SKM-1 (cell line): Measurements from ENCODE around the gene GALNT9.

Experiments used
- DNase-seq: peaks from one replicate; lab custom pipeline; 2025; ENCODE audit not compliant: unreplicated experiment; lab: John Stamatoyannopoulos, UW

Gene GALNT9

DNA sequence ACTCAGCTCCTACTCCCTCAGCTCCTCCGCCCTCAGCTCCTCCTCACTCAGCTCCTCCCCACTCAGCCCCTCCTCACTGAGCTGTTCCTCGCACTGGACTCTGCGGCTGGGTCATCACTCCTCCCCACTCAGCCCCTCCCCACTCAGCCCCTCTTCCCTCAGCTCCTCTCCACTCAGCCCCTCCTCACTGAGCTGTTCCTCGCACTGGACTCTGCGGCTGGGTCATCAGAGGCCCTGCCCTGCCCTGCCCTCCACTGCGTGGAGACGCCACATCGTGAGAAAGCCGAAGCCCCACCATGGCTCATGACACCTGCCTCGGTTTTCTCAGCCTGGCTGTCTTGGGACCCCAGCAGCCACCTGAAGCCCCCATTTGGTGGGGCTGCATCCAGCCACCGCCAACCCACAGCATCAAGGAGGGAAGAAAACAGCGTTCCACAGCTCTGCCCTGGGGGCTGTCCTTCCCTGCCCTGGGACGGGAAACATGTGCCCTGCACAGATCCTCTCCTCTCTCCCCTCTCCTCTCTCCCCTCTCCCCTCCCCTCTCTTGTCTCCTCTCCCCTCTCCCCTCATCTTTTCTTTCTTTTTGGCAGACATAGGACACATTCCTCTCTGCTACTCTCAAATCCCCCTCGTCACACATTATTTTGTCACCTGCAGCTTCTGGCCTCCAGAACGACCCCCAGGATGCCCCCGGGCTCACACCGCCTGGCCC lies 167.4 kb downstream of the GALNT9 start:
- no peak for DNase-seq

DNA sequence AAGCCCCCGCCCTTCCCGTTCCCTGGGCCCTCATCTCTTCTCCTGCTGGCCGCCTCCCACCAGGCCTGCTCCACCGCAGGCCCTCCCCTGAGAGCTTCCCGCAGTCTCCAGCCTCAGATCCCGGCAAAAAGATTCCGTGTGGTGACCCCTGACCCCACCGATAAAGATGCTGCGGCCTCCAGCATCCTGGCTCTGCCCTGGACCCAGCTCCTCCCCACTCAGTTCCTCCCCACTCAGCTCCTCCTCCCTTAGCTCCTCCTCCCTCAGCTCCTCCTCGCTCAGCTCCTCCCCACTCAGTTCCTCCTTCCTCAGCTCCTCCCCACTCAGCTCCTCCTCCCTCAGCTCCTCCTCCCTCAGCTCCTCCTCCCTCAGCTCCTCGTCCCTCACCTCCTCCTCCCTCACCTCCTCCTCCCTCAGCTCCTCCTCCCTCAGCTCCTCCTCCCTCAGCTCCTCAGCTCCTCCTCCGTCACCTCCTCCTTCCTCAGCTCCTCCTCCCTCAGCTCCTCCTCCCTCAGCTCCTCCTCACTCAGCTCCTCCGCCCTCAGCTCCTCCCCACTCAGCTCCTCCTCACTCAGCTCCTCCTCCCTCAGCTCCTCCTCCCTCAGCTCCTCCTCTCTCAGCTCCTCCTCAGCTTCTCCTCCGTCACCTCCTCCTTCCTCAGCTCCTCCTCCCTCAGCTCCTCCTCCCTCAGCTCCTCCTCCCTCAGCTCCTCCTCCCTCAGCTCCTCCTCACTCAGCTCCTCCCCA lies 168.2 kb downstream of the GALNT9 start:
- no peak for DNase-seq

DNA sequence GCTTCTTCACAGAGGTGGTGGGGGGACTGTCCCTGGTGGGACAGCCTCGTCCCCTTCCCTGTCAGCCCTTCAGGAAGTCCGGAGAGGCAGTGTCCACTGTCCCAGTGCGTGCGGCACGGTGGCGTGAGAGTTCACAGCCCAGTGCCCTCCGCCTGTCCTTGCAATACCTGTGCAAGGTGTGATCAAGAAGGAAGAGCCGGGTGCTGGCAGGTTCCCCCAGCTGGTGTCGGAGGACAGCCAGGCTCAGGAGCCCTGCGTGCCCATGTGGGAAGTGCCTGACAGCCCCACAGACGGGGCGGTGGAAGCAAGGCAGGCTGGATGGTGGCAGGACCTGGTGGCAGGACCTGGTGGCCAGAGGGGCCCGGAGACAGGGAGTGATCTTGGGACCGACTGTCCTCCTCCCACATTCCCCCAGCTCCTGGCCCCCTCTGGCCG lies 168.8 kb downstream of the GALNT9 start:
- DNase-seq: no peak

DNA sequence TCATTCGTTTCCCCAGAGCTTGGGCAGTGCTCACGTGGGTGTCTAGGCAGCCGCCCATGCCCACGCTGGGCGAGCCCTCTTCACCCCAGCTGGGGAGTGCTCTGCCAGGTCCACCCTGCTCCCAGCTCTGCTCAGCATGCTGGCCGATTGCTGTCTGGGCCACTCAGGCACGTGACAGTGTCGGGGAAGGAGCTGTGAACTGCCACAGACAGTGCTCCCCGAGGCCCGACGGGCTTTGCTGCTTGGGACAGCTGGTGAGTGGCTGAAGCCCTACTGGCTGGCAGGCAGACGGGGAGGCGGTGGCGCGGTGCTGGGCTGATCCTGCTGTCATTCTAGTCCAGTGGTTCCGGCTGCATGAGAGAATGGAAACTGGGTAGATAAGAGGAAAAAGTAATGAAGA lies 169.4 kb downstream of the GALNT9 start:
- DNase-seq: no peak

DNA sequence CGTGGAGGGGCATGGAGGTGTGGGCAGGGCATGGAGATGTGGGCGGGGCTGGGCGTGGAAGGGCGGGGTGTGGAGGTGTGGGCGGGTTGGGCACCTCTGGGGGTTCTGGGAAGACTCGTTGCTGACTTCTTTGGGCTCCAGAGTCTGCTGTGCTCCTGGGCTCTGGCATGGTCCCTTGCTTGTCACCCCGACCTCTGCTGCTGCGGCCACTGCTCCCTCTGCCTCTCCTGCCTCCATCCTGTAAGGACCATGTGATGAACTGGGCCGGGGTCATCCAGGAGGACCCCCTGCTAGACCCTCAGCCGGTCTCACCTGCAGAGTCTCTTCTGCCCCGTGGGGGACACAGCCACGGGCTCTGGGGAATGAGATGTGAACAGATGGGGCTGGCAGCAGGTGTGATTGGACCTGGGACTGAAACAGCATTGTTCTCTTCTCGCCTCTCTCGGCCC lies 169.8 kb downstream of the GALNT9 start:
- DNase-seq: no peak

DNA sequence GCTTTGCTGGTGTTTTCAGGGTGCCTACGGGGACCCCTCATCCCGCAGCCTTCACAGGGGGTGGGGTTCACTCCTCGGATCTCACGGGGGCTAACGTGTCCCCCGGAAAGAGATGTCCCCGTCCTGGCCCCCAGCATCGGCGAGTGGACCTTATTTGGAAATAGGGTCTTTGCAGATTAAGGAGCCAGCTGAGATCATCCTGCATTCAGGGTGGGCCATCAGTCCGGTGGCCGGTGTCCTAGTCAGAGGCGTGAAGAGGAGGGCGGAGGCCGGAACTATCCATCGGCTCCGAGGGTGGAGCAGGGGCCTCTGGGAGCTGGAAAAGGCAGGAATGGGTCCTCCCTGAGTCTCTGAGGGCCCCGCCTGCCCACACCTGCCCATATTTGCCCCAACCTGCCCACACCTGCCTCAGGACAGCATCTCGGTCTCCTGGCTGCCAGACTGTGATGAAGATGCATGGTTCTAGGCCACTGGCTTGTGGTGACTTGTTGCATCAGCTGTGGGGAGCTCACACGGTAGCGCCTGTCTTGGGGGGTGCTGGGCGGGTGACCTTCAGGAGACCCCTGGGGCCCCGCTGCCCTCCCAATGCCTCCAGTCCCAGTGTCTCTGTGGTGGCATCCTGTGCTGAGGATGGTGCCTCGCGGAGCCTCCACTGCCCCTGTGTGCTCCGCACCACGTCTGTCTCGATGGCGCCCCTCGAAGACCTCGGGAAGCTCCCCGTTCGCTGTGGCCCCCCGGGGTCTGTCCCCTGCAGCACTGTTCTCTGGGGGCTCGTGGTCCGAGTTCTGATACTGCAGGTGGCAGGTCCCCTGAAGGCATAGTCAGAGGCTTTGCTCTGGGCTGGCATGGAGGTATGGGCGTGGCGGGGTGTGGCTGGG lies 170.5 kb downstream of the GALNT9 start:
- no peak for DNase-seq

DNA sequence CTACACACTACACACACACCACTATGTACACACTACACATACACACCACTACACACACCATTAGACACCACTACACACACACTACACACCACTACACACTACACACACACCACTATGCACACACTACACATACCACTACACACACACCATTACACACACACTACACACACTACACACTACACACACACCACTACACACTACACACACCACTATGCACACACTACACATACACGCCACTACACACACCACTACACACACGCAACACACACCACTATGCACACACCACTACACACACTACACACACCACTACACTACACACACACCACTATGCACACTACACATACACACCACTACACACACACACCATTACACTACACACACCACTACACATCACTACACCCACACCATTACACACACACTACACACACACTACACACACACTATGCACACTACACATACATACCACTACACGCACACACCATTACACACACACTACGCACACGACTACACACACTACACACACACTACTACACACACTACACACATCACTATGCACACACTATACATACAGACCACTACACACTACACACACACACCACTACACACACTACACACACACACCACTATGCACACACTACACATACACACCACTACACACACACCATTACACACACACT lies 171.5 kb downstream of the GALNT9 start:
- no peak for DNase-seq

DNA sequence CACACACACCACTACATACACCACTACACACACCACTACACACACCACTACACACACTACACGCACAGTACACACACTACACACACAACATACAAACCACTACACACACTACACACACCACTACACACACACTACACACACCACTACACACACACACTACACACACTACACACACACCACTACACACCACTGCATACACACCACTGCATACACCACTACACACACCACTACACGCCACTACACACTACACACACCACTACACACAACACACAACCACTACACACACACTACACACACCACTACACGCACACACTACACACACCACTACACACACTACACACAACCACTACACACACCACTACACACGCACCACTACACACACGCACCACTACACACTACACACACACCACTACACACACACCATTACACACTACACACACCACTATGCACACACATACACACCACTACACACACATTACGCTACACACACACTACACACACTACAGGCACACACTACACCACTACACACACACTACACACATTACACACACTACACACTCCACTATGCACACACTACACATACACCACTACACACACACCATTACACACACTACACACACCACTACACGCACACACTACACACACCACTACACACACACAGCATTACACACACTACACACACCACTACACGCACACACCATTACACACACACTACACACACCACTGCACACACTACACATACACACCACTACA lies 172.6 kb downstream of the GALNT9 start:
- no peak for DNase-seq

DNA sequence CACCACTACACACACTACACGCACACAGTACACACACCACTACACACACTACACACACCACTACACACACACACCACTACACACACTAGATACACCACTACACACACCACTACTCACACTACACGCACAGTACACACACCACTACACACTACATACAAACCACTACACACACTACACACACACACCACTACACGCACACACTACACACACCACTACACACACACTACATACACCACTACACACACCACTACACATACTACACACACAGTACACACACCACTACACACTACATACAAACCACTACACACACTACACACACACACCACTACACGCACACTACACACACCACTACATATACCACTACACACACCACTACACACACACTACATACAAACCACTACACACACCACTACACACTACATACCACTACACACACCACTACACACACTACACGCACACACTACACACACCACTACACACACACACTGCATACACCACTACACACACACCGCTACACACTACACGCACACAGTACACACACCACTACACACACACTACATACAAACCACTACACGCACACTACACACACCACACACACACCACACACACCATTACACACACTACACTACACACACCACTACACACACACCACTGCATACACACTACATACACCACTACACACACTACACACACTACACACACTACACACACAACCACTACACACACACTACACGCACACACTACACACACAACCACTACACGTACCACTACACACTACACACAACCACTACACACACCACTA lies 173.4 kb downstream of the GALNT9 start:
- DNase-seq: no peak

DNA sequence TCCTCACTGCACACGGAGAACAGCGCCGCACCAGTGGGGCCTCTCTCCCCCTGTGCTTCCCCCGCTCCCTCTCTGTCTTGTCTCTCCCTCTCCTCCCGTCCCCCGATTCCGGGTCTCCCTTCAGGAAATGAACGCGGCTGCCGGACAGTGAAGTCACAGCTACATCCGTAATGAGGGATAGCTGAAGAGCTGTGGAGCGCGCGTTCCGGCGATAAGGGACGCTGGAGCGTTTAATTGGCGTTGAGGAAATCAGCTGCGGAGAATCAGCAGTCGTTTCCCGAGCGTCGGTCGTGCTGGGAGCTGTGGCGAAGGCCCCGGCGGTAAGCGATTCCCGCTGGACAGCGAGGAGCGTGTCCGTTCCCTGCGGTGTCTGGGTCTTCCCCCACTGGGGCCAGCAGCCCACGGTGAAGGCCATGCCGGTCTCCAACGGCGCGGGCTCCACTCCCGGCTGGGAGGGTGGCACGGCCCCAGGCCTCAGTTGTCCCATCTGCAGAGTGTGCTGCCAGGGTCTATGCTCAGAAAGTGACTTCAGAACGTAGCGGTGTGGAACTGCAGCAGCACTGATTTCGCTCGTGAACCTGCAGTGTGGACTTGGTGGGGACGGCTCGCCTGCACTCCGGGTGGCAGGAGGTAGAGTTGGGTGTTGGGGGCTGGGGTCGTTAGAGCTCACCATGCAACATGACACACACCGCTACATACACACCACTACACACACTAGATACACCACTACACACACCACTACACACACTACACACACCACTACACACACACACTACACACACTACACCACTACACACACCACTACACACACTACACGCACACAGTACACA lies 174.2 kb downstream of the GALNT9 start:
- no peak for DNase-seq

DNA sequence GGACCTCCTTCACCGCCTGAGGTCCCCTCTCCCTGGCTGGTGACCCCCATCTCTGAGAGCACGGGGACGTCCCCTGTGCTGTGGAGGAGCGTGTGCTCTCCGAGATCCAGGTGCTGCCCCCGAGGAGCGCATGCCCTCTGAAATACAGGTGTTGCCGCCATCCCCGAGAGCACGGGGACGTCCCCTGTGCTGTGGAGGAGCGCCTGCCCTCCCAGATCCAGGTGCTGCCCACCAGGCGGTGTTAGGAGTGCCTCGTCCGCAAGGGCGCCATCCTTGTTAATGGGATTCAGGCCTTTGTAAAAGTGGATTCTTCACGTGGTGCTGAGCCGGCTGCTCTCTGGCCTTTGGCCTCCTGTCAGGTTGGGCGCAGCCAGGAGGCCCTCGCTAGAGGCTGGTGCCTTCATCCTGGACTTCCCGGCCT lies 175.0 kb downstream of the GALNT9 start:
- DNase-seq: no peak

DNA sequence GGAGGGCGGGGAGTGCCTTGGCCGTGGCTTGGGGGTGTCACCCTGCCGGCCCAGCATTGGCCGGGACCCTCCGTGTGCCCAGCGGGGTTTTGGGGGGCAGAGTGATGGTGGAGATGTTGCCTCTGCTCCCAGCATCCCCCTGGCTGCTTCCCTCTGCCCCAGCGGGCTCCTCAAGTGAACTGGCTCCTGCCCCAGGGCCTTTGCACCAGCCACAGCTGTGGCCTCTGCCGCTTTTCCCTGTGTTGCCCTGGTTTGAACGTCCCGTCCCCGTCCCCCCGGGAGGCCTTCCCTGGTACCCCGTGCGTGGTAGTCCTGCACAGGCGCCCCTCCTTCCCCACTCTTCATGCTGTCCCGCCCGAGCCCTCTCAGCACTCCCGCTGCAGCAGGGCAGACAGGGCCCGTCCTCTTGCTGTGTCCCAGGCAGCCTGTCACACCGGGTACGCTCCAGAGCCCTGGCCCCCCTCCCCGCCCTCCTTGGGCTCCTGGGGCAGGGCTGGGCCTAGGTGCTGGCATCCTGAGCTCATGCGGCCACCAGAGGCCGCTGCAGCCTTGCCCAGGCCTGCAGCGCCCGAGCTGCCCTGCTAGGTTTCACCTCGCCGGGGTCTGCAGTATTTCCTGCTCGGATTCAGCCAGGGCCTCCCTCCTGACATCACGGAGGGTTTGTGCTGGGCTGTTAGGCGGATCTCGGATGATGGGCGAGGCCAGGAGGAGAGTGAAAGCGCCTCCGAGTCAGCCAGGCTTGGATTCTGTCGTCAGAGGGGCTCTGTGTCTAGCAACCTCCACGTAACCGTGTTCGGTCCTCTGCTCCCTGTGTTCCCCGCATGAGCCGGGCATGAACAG lies 175.7 kb downstream of the GALNT9 start:
- DNase-seq: no peak

DNA sequence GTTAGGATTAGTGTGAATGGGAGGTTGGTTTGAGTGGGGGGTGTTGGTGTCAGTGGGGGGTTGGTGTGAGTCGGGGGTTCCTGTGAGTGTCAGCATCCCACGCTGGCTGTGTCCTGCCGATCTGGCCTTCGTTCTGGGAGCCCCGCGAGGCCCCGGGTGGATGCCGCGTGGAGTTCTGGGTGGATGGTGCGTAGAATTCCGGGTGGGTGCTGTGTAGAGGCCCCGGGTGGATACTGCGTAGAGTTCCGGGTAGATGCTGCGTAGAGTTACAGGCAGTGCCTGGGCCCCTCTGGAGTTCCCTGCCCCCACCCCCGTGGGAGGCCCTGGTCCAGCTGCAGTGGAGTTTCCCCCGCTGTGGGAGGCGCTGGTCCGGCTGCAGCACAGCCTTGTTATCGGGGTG lies 176.4 kb downstream of the GALNT9 start:
- DNase-seq: no peak

DNA sequence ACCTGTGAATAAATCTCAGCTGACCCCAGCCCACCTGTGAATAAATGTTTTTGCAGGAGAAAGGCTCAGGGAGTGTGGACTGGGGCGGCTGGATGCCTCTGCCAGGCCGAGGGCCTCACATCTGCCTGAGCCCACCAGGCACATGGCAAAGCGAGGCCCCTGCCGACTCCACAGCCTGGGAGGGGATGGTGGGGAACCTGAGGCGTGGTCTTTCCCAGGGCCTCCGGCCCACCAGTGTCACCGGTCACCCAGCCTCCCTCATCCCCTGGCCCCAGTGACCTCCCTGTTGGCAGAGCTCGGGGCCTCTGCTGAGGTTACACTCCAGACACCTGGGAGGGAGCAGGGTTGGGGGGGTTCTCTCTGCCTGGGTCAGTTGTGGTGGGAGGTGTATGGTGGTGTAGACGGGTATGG lies 177.0 kb downstream of the GALNT9 start:
- DNase-seq: no peak

DNA sequence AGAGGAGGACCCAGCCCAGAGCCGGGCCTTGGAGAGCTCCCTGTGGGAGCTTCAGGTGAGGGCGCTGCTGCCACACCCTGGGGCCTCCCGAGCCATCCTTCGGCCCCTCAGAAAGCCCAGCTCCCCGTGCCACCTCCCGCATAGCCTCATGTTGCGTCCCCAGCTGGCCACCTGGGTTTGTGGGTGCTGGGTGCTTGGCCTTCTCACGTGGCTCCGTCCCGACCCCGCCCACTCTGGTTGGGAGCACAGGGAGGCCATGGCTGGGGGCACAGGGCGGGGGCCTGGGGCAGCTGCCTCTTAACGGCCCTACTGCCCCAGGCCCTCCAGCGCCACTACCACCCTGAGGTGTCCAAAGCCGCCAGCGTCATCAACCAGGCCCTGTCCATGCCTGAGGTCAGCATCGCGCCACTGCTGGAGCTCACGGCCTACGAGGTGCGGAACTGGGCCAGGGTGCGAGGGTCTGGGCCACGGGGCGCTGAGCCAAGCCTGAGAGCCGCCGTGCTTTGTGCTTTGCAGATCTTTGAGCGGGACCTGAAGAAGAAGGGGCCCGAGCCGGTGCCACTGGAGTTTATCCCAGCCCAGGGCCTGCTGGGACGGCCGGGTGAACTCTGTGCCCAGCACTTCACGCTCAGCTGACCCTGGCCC lies 177.5 kb downstream of the GALNT9 start:
- no peak for DNase-seq

DNA sequence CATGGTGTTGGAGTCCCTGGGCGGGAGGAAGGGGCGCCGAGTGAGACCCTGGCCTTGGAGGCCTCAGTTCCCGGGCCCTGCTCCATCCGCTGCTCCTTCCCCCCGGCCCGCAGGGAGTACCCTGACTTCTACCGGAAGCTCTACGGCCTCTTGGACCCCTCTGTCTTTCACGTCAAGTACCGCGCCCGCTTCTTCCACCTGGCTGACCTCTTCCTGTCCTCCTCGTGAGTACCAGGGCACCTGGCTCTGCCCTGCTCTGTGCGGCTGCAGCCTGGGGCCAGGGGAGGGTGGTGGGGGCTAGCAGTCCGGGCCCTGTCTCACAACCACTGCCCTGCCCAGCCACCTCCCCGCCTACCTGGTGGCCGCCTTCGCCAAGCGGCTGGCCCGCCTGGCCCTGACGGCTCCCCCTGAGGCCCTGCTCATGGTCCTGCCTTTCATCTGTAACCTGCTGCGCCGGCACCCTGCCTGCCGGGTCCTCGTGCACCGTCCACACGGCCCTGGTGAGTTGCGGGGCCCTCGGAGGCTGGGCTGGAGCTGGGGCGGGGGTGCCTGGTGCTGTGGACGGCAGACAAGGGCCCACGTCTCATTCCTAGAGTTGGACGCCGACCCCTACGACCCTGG lies 178.1 kb downstream of the GALNT9 start:
- DNase-seq: no peak

DNA sequence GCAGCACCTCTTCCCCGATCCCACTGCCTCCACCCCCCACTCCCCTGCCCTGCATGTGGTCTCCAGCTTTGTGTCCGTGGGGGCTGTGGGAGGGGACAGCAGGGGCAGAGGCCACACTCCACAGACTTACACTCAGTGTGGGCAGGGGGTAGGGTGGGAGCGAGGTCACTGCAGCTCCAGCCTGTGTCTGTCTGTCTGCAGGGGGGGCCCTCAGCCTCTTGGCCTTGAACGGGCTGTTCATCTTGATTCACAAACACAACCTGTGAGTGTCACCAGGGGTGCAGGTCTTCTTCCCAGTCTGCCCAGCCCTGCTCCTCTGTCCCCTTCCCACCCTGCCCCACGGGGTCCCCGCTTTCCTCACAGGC lies 178.6 kb downstream of the GALNT9 start:
- no peak for DNase-seq
